ENCODE results near the gene RGS12. TPM values are rescaled to one million over a fixed set of nuclear protein-coding genes. Genes with fewer than 3 reads are reported as not detected.

Gene RGS12
- total RNA-seq, 1 donor from 2014 or later, result 26.3 TPM

GRCh38 chr4:3284734-3285557 lies 7.9 kb upstream of the RGS12 start:
- intact Hi-C loops (cut with DNase I), result no loop called here
- no peaks in the 10 kb centered on the region for H3K36me3 ChIP-seq

GRCh38 chr4:3285558-3286334 lies 7.1 kb upstream of the RGS12 start:
- H3K4me1 ChIP-seq, result no peaks in the 10 kb centered on the region
- peaks cover 12% of the 10 kb centered on the region for H3K27me3 ChIP-seq
- no peaks in the 10 kb centered on the region for H3K9me3 ChIP-seq
- intact Hi-C loops (cut with DNase I), result no loop called here
- peak in 1 of 2 donors; percentile 71 for DNase-seq (ENCODE audit: low spot score in 2 of 2)
- H3K27ac ChIP-seq, result no peak overlapping the region
- no peak for TF ChIP-seq CTCF (IDR thresholded peaks at IDR 0.05)
- H3K36me3 ChIP-seq, result no peaks in the 10 kb centered on the region
- peak overlapping the region in 1 of 2 donors; percentile 6 for H3K4me3 ChIP-seq

More at GRCh38 chr4:3284734-3285557, 7.9 kb upstream of the RGS12 start:
- Histone ChIP-seq H3K9me3 (no peaks in the 10 kb centered on the region), H3K27me3 (peaks cover 12% of the 10 kb centered on the region), H3K4me3 (peak overlapping the region in 1 of 2 donors; percentile 6), H3K4me1 (no peaks in the 10 kb centered on the region), H3K27ac (no peak overlapping the region)
- TF ChIP-seq CTCF (IDR thresholded peaks at IDR 0.05), result no peak
- DNase-seq (ENCODE audit: low spot score in 2 of 2), result peak in 1 of 2 donors; percentile 59

GRCh38 chr4:3286335-3287175 lies 6.3 kb upstream of the RGS12 start:
- intact Hi-C loops (cut with DNase I), result no loop called here
- TF ChIP-seq CTCF (IDR thresholded peaks at IDR 0.05), result no peak
- Histone ChIP-seq H3K9me3 (no peaks in the 10 kb centered on the region), H3K4me3 (no peak overlapping the region), H3K27ac (no peak overlapping the region), H3K36me3 (no peaks in the 10 kb centered on the region), H3K4me1 (peaks cover 3 to 7% of the 10 kb centered on the region in 2 donors), H3K27me3 (peaks cover 12% of the 10 kb centered on the region)
- DNase-seq (ENCODE audit: low spot score in 2 of 2), result peak in 1 of 2 donors; percentile 53

DNA sequence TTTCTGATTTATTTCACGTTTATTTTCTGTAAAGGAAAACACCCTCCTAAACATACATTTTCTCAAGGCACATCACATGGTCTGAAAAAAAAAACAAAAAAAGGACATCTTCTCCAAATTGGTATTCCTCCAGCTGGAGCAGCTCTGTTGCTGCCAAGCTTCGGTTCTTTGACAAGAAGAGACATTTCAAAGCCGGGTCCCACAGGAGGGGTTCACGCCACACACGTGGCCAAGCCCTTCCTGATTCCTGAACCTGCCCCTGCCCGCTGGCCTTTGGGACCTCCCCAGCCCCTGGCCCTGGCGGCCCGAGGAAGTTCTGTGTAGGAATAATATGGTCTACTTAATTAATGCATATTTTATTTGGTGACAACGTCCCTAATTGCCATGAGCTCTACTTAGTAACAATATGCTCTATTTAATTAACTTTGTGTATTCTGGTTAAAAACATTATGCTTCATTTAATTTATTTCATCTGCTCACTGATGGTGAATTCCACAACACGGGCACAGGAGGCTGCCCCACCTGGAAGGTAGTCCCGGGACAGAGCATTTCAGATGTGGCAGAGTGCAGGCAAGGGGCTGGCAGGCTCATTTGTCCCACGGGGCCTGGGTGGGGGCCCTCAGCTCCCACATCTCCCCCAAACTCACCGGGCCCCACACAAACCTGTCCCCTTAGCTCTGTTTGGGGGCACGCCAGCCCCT lies 5.4 kb upstream of the RGS12 start:
- H3K36me3 ChIP-seq, result no peaks in the 10 kb centered on the region
- intact Hi-C loops (cut with DNase I), result no loop called here
- no peak for TF ChIP-seq CTCF (IDR thresholded peaks at IDR 0.05)
- no peak overlapping the region for H3K27ac ChIP-seq
- H3K4me3 ChIP-seq, result no peak overlapping the region
- peaks cover 12% of the 10 kb centered on the region for H3K27me3 ChIP-seq
- H3K9me3 ChIP-seq, result no peaks in the 10 kb centered on the region
- H3K4me1 ChIP-seq, result peaks cover 5 to 11% of the 10 kb centered on the region in 2 donors
- DNase-seq (ENCODE audit: low spot score in 2 of 2), result peak in 1 of 2 donors; percentile 25
